ENCODE results near the gene AK2.
"Not testable (repeated sequence)": the region's sequence is repeated elsewhere in the genome, so short reads cannot be mapped to it uniquely, and the experiment has no call there.

AK2 gene

DNA sequence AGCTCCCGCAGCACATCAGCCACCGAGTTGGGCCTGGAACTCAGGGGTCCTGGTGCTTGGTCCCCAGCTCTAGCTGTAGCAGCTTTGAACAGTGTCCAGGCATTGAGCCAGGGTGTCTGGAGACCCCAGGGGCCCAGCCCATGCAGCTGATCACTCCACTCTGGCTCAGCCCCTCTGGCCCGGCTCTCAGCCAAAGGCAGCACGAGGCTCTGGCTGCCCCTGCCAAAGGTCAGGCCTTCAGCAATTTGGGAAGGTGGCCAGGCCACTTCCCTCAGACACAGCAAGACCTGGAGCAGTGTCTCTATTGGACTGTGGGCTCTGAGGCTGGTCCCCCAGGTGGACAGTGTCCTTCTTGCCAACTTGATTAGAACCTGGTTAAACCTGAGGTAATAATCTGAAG lies 37.7 kb downstream of the AK2 start:
- Histone ChIP-seq H3K79me2 (ENCODE audit: control insufficient read depth, low read length) (no peaks in the 10 kb centered on the region), H3K36me3 (ENCODE audit: control insufficient read depth, low read length) (no peaks in the 10 kb centered on the region), H4K20me1 (ENCODE audit: control insufficient read depth, insufficient read depth, low read depth, low read length) (no peaks in the 10 kb centered on the region), H3K4me1 (ENCODE audit: control insufficient read depth, low read length) (peaks cover 7% of the 10 kb centered on the region; the same call in 1 of the 2 replicates), H3K27ac (ENCODE audit: low read depth, low read length) (no peak overlapping the region), H3F3A (ENCODE audit: control insufficient read depth, insufficient read depth) (0 out of 2 replicates have a peak, but pooled peaks cover 4% of the 10 kb centered on the region), H3K9me3 (ENCODE audit: control insufficient read depth, insufficient read depth, low read length) (no peaks in the 10 kb centered on the region), H3K27me3 (ENCODE audit: control insufficient read depth, low read length) (no peaks in the 10 kb centered on the region), H3K9me2 (replicated peaks; ENCODE audit: control insufficient read depth, low read length) (no peaks in the 10 kb centered on the region), H3K4me3 (ENCODE audit: low read length) (no peak overlapping the region), H3K4me2 (ENCODE audit: low read length) (no peak overlapping the region)
- no peak for TF ChIP-seq EZH2phosphoT487 (IDR thresholded peaks at IDR 0.05; ENCODE audit: borderline replicate concordance, low read length)
- TF ChIP-seq, protein P1, sequence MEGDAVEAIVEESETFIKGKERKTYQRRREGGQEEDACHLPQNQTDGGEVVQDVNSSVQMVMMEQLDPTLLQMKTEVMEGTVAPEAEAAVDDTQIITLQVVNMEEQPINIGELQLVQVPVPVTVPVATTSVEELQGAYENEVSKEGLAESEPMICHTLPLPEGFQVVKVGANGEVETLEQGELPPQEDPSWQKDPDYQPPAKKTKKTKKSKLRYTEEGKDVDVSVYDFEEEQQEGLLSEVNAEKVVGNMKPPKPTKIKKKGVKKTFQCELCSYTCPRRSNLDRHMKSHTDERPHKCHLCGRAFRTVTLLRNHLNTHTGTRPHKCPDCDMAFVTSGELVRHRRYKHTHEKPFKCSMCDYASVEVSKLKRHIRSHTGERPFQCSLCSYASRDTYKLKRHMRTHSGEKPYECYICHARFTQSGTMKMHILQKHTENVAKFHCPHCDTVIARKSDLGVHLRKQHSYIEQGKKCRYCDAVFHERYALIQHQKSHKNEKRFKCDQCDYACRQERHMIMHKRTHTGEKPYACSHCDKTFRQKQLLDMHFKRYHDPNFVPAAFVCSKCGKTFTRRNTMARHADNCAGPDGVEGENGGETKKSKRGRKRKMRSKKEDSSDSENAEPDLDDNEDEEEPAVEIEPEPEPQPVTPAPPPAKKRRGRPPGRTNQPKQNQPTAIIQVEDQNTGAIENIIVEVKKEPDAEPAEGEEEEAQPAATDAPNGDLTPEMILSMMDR (IDR thresholded peaks at IDR 0.05; ENCODE audit: low read depth, low read length, poor library complexity, severe bottlenecking), result no peak

DNA sequence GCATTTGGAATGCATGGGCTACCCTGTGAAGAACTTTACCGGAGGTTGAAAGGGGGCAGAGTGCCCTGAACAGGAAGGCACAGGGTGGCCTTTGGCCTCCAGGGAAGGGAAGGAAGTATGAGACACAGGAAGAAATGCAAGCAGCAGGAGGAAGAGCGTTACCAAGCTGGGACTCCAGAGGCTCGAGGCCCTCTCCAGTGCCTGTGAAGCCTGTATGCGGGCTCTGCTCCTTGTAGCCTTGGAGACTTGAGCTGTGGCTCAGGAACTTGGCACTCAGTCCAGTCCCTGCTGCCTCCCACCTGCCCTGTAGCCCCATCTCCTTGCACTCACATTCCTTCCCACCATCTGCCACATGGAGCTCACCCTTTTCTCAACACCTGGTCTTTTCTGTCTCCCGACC lies 38.6 kb downstream of the AK2 start:
- Histone ChIP-seq H3K27me3 (ENCODE audit: control insufficient read depth, low read length) (no peaks in the 10 kb centered on the region), H3K4me2 (ENCODE audit: low read length) (no peak overlapping the region), H3K27ac (ENCODE audit: low read depth, low read length) (no peak overlapping the region), H3K4me1 (ENCODE audit: control insufficient read depth, low read length) (peaks cover 14% of the 10 kb centered on the region), H4K20me1 (ENCODE audit: control insufficient read depth, insufficient read depth, low read depth, low read length) (no peaks in the 10 kb centered on the region), H3K4me3 (ENCODE audit: low read length) (no peak overlapping the region), H3K36me3 (ENCODE audit: control insufficient read depth, low read length) (no peaks in the 10 kb centered on the region), H3K9me3 (ENCODE audit: control insufficient read depth, insufficient read depth, low read length) (no peaks in the 10 kb centered on the region), H3K79me2 (ENCODE audit: control insufficient read depth, low read length) (no peaks in the 10 kb centered on the region), H3K9me2 (replicated peaks; ENCODE audit: control insufficient read depth, low read length) (no peaks in the 10 kb centered on the region), H3F3A (ENCODE audit: control insufficient read depth, insufficient read depth) (peaks cover 10% of the 10 kb centered on the region)
- TF ChIP-seq, protein P1 (IDR thresholded peaks at IDR 0.05; ENCODE audit: low read depth, low read length, poor library complexity, severe bottlenecking), result no peak
- TF ChIP-seq EZH2phosphoT487 (IDR thresholded peaks at IDR 0.05; ENCODE audit: borderline replicate concordance, low read length), result no peak

DNA sequence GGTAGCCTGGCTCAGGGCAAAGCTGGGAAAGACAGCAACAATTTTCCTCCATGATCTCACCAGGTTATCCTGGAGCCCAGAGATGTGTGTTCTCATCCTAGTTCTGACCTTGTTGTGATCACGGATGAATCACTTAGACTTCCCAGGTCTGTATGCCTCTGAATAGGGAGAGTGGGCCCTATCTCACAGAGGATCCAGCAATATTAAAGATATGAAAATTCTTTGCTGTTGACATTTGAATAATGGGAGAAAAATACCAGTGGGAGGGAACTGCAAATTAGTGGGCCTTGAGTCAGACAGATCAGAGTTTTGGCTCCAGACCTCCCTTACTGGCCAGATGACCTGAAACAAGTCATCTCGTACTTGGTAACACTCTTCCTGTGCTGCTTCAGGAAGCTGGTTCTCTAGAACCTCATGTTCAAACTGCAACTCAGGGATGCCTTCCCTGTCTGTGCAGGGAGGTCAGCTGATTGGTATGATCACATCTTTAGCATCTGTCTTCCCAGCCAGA lies 39.2 kb downstream of the AK2 start:
- H3K27ac ChIP-seq (ENCODE audit: low read depth, low read length), result no peak overlapping the region
- H3K36me3 ChIP-seq (ENCODE audit: control insufficient read depth, low read length), result no peaks in the 10 kb centered on the region
- no peak for TF ChIP-seq EZH2phosphoT487 (IDR thresholded peaks at IDR 0.05; ENCODE audit: borderline replicate concordance, low read length)
- TF ChIP-seq, protein P1 (IDR thresholded peaks at IDR 0.05; ENCODE audit: low read depth, low read length, poor library complexity, severe bottlenecking), result no peak
- no peaks in the 10 kb centered on the region for H4K20me1 ChIP-seq (ENCODE audit: control insufficient read depth, insufficient read depth, low read depth, low read length)
- H3K27me3 ChIP-seq (ENCODE audit: control insufficient read depth, low read length), result no peaks in the 10 kb centered on the region
- H3K79me2 ChIP-seq (ENCODE audit: control insufficient read depth, low read length), result no peaks in the 10 kb centered on the region
- no peaks in the 10 kb centered on the region for H3K9me2 ChIP-seq (replicated peaks; ENCODE audit: control insufficient read depth, low read length)
- H3K9me3 ChIP-seq (ENCODE audit: control insufficient read depth, insufficient read depth, low read length), result no peaks in the 10 kb centered on the region
- peaks cover 20% of the 10 kb centered on the region for H3K4me1 ChIP-seq (ENCODE audit: control insufficient read depth, low read length)
- no peak overlapping the region for H3K4me3 ChIP-seq (ENCODE audit: low read length)
- H3K4me2 ChIP-seq (ENCODE audit: low read length), result no peak overlapping the region
- peaks cover 17% of the 10 kb centered on the region for H3F3A ChIP-seq (ENCODE audit: control insufficient read depth, insufficient read depth)

DNA sequence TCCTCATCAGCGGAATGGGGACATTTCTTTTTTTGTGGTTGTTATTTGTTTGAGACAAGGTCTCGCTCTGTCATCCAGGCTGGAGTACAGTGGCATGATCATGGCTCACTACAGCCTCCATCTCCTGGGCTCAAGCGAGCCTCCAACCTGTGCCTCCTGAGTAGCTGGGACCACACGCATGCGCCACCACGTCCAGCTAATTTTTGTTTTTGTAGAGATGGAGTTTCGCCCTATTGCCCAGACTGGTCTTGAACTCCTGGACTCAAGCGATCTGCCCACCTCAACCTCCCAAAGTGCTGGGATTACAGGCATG lies 43.4 kb downstream of the AK2 start:
- Histone ChIP-seq H3K27ac (ENCODE audit: low read depth, low read length) (peak overlapping the region; percentile 65), H3F3A (ENCODE audit: control insufficient read depth, insufficient read depth) (peaks cover 22% of the 10 kb centered on the region), H3K4me2 (ENCODE audit: low read length) (peak overlapping the region; percentile 64), H3K4me3 (ENCODE audit: low read length) (peak overlapping the region; percentile 51; the same call in 1 of the 2 replicates), H3K4me1 (ENCODE audit: control insufficient read depth, low read length) (peaks cover 46% of the 10 kb centered on the region)
- H3K79me2 ChIP-seq (ENCODE audit: control insufficient read depth, low read length); H3K36me3 ChIP-seq (ENCODE audit: control insufficient read depth, low read length); H3K27me3 ChIP-seq (ENCODE audit: control insufficient read depth, low read length); H3K9me2 ChIP-seq (replicated peaks; ENCODE audit: control insufficient read depth, low read length); H3K9me3 ChIP-seq (ENCODE audit: control insufficient read depth, insufficient read depth, low read length); H4K20me1 ChIP-seq (ENCODE audit: control insufficient read depth, insufficient read depth, low read depth, low read length): not testable (repeated sequence)
